Putamen (tissue), 1 donor: Measurements from ENCODE around the gene CGB5.
"Not testable (repeated sequence)": the region's sequence is repeated elsewhere in the genome, so short reads cannot be mapped to it uniquely, and the experiment has no call there.

Experiments used
- DNase-seq: peaks from one replicate; pipeline ENCODE4 v3.0.0-alpha.2; 2016; ENCODE audit warnings: low spot score

Gene CGB5

GRCh38 chr19:49020931-49021895, 22.4 kb upstream of the CGB5 start:
- no peak for DNase-seq

- no peak for DNase-seq
These were observed 21.5 kb upstream of the CGB5 start for GRCh38 chr19:49022116-49022515.

- not testable (repeated sequence) for DNase-seq
These were observed 19.4 kb upstream of the CGB5 start, which contains the start of gene CGB3 for GRCh38 chr19:49024233-49024632. TSS of gene CGB3 (minus strand) at chr19:49024333. CDS start at chr19:49023971, 362 bp downstream.

GRCh38 chr19:49025088-49025487, 18.6 kb upstream of the CGB5 start:
- not testable (repeated sequence) for DNase-seq

GRCh38 chr19:49025599-49025998, 18.0 kb upstream of the CGB5 start:
- not testable (repeated sequence) for DNase-seq

GRCh38 chr19:49028686-49029085, 15.0 kb upstream of the CGB5 start:
- DNase-seq = not testable (repeated sequence)

- not testable (repeated sequence) for DNase-seq
These were observed 13.9 kb upstream of the CGB5 start for GRCh38 chr19:49029749-49030148.

- DNase-seq = not testable (repeated sequence)
These were observed 13.3 kb upstream of the CGB5 start for GRCh38 chr19:49030323-49030722.

GRCh38 chr19:49031642-49032301, 11.9 kb upstream of the CGB5 start, which contains the start of gene CGB2:
TSS of gene CGB2 (plus strand) at chr19:49031890. CDS start at chr19:49032096, 206 bp downstream.
- DNase-seq = not testable (repeated sequence)

GRCh38 chr19:49036815-49037214, 6.8 kb upstream of the CGB5 start, which contains the start of gene CGB1:
TSS of gene CGB1 (minus strand) at chr19:49036895. CDS start at chr19:49036711, 184 bp downstream.
- not testable (repeated sequence) for DNase-seq

GRCh38 chr19:49038111-49038510, 5.5 kb upstream of the CGB5 start:
- DNase-seq = not testable (repeated sequence)

- DNase-seq = not testable (repeated sequence)
These were observed 4.9 kb upstream of the CGB5 start for GRCh38 chr19:49038557-49039276.

GRCh38 chr19:49039736-49040135, 3.9 kb upstream of the CGB5 start:
- not testable (repeated sequence) for DNase-seq

- DNase-seq = no peak
These were observed 1.5 kb upstream of the CGB5 start for GRCh38 chr19:49042177-49042576.

GRCh38 chr19:49042666-49043065, 982 bp upstream of the CGB5 start:
- DNase-seq = not testable (repeated sequence)

GRCh38 chr19:49049011-49049410, 5.4 kb downstream of the CGB5 start, which contains the start of gene CGB8:
TSS of gene CGB8 (minus strand) at chr19:49049111. CDS start at chr19:49048739, 372 bp downstream.
- not testable (repeated sequence) for DNase-seq

GRCh38 chr19:49049834-49050233, 6.2 kb downstream of the CGB5 start:
- DNase-seq = not testable (repeated sequence)

- DNase-seq = not testable (repeated sequence)
These were observed 6.9 kb downstream of the CGB5 start for GRCh38 chr19:49050376-49051033.

GRCh38 chr19:49056101-49056901, 12.7 kb downstream of the CGB5 start:
- no peak for DNase-seq

- not testable (repeated sequence) for DNase-seq
These were observed 13.4 kb downstream of the CGB5 start for GRCh38 chr19:49056902-49057596.
